Left lung (tissue), 14 donors: Measurements from ENCODE around the gene HNRNPM. TPM values are rescaled to one million over a fixed set of nuclear protein-coding genes. Genes with fewer than 3 reads are reported as not detected.
A peak's percentile ranks its signal among the peaks of the same experiment; 100 is the strongest.

Experiments used
- ATAC-seq: fragments of 200-7000 bp; cut with Tn5 transposase; one replicate; pipeline ENCODE4 v1.9.1; 2020; ENCODE audit warnings: moderate library complexity
- DNase-seq, 4 donors: peaks; one replicate each; pipeline ENCODE4 v3.0.0-alpha.2; 2013 to 2020
- H3K27ac ChIP-seq, 2 donors: fragments of 200-600 bp; sonication (generic) in 1 of 2; one replicate each; pipeline versions ENCODE4 v1.5.0 to v1.8.0; 2020 to 2021
- H3K27me3 ChIP-seq, 2 donors: fragments of 200-600 bp; sonication (generic) in 1 of 2; one replicate each; pipeline versions ENCODE4 v1.5.0 to v1.8.0; 2020 to 2021
- H3K36me3 ChIP-seq, 2 donors: fragments of 200-600 bp; sonication (generic) in 1 of 2; one replicate each; pipeline versions ENCODE4 v1.5.0 to v1.8.0; 2020 to 2021
- H3K4me1 ChIP-seq, 2 donors: fragments of 200-600 bp; one replicate each; pipeline ENCODE4 v1.8.0; 2021
- H3K4me3 ChIP-seq, 2 donors: fragments of 200-600 bp; sonication (generic) in 1 of 2; one replicate each; pipeline versions ENCODE4 v1.5.0 to v1.8.0; 2020 to 2021; ENCODE audit warnings: mild to moderate bottlenecking in 1 of 2
- H3K9me3 ChIP-seq, 2 donors: fragments of 200-600 bp; sonication (generic) in 1 of 2; one replicate each; pipeline versions ENCODE4 v1.5.0 to v1.8.0; 2020 to 2021
- intact Hi-C, 2 donors: fragments of 100-400 bp; cut with DNase I; formaldehyde crosslinking; loops; one replicate each; pipeline versions ENCODE4 v1.11.2 to v1.14.2; 2022
- long read RNA-seq, 12 donors: library from polyadenylated mRNA in 2 of 12; unstranded in 2 of 12; transcript quantifications; one replicate each; pipeline ENCODE4 v2.0.0 and lab custom pipeline, GENCODE V29; 2019 to 2026
- polyA plus RNA-seq, 6 donors: library from polyadenylated mRNA; unstranded; fragments of 120-200 nt; gene quantifications; one replicate each; pipeline ENCODE4 v1.2.1, GENCODE V29; 2013; ENCODE audit not compliant: insufficient read length in 6 of 6
- total RNA-seq, 2 donors: library from RNA; stranded (reverse); fragmentation: NEBNext Ultra II Directional; extraction: Animal tissue kit (Norgen Biotek cat#: 25700); gene quantifications; one replicate each; pipeline ENCODE4 v1.2.1, GENCODE V29; 2021
- TF ChIP-seq, protein P1 (sequence below), 2 donors: fragments of 200-600 bp; sonication (generic) in 1 of 2; IDR thresholded peaks; one replicate each; pipeline versions ENCODE4 v1.5.0 to v1.8.0; 2021; ENCODE audit warnings: antibody characterized with exemption in 2 of 2
- donor health status: DM: no; HTN: yes; CAD: no.
- donor health status: DM: no; HTN: no; CAD: no.

Gene HNRNPM, protein sequence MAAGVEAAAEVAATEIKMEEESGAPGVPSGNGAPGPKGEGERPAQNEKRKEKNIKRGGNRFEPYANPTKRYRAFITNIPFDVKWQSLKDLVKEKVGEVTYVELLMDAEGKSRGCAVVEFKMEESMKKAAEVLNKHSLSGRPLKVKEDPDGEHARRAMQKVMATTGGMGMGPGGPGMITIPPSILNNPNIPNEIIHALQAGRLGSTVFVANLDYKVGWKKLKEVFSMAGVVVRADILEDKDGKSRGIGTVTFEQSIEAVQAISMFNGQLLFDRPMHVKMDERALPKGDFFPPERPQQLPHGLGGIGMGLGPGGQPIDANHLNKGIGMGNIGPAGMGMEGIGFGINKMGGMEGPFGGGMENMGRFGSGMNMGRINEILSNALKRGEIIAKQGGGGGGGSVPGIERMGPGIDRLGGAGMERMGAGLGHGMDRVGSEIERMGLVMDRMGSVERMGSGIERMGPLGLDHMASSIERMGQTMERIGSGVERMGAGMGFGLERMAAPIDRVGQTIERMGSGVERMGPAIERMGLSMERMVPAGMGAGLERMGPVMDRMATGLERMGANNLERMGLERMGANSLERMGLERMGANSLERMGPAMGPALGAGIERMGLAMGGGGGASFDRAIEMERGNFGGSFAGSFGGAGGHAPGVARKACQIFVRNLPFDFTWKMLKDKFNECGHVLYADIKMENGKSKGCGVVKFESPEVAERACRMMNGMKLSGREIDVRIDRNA
- 100 to 1,000 TPM; 121 to 163 TPM for total RNA-seq
- 100 to 1,000 TPM; 289 to 382 (median 340) TPM for polyA plus RNA-seq
- long read RNA-seq, donor 1, transcript HNRNPM-216 (1 exons, 1,809 nt), result major isoform, 47 of 141 reads
- long read RNA-seq, donor 1, partial matches to known transcripts, result 72 of 141 reads
- long read RNA-seq, donor 1, other reads (novel, unspliced or antisense), result 22 of 141 reads
- long read RNA-seq, donor 2, transcript HNRNPM-216 (1 exons, 1,809 nt), result major isoform, 65 of 158 reads
- long read RNA-seq, donor 2, partial matches to known transcripts, result 47 of 158 reads
- long read RNA-seq, donor 2, other reads (novel, unspliced or antisense), result 45 of 158 reads
- long read RNA-seq, donor 3, transcript HNRNPM-216 (1 exons, 1,809 nt), result major isoform, 29 of 84 reads
- long read RNA-seq, donor 3, partial matches to known transcripts, result 9 of 84 reads
- long read RNA-seq, donor 3, other reads (novel, unspliced or antisense), result 46 of 84 reads
- long read RNA-seq, donor 4, partial matches to known transcripts, result 27 of 49 reads
- long read RNA-seq, donor 4, other reads (novel, unspliced or antisense), result 19 of 49 reads
- long read RNA-seq, donor 5, transcript HNRNPM-216 (1 exons, 1,809 nt), result major isoform, 49 of 117 reads
- long read RNA-seq, donor 5, partial matches to known transcripts, result 28 of 117 reads
- long read RNA-seq, donor 5, other reads (novel, unspliced or antisense), result 40 of 117 reads
- long read RNA-seq, donor 6, transcript HNRNPM-216 (1 exons, 1,809 nt), result major isoform, 31 of 88 reads
- long read RNA-seq, donor 6, partial matches to known transcripts, result 15 of 88 reads
- long read RNA-seq, donor 6, other reads (novel, unspliced or antisense), result 42 of 88 reads
- long read RNA-seq, donor 7, transcript HNRNPM-216 (1 exons, 1,809 nt), result major isoform, 21 of 40 reads
- long read RNA-seq, donor 7, partial matches to known transcripts, result 9 of 40 reads
- long read RNA-seq, donor 7, other reads (novel, unspliced or antisense), result 10 of 40 reads
- long read RNA-seq, donor 8, transcript HNRNPM-216 (1 exons, 1,809 nt), result major isoform, 67 of 108 reads
- long read RNA-seq, donor 8, partial matches to known transcripts, result 6 of 108 reads
- long read RNA-seq, donor 8, other reads (novel, unspliced or antisense), result 35 of 108 reads
- long read RNA-seq, donor 9, transcript HNRNPM-216 (1 exons, 1,809 nt), result major isoform, 5 of 5 reads
- long read RNA-seq, donor 9, partial matches to known transcripts, result 0 of 5 reads
- long read RNA-seq, donor 9, other reads (novel, unspliced or antisense), result 0 of 5 reads
- long read RNA-seq, donor 10, partial matches to known transcripts, result 17 of 37 reads
- long read RNA-seq, donor 10, other reads (novel, unspliced or antisense), result 20 of 37 reads
- long read RNA-seq, donor 11, result 0 reads
- long read RNA-seq, donor 12, transcript HNRNPM-216 (1 exons, 1,809 nt), result major isoform, 11 of 67 reads
- long read RNA-seq, donor 12, partial matches to known transcripts, result 20 of 67 reads
- long read RNA-seq, donor 12, other reads (novel, unspliced or antisense), result 36 of 67 reads

- Histone ChIP-seq H3K27me3 (no peaks in the 10 kb centered on the region), H3K36me3 (peaks cover 0 to 11% of the 10 kb centered on the region in 2 donors), H3K27ac (peak within 1 kb of the TSS; percentile 90 to 95), H3K4me1 (peaks cover 32 to 48% of the 10 kb centered on the region in 2 donors), H3K4me3 (peak within 1 kb of the TSS; percentile 92 to 93), H3K9me3 (no peaks in the 10 kb centered on the region)
- peak; percentile 96 for ATAC-seq
- peak; percentile 96 to 100 (median 100) for DNase-seq
- intact Hi-C loops, result no loop called here
- TF ChIP-seq, protein P1, sequence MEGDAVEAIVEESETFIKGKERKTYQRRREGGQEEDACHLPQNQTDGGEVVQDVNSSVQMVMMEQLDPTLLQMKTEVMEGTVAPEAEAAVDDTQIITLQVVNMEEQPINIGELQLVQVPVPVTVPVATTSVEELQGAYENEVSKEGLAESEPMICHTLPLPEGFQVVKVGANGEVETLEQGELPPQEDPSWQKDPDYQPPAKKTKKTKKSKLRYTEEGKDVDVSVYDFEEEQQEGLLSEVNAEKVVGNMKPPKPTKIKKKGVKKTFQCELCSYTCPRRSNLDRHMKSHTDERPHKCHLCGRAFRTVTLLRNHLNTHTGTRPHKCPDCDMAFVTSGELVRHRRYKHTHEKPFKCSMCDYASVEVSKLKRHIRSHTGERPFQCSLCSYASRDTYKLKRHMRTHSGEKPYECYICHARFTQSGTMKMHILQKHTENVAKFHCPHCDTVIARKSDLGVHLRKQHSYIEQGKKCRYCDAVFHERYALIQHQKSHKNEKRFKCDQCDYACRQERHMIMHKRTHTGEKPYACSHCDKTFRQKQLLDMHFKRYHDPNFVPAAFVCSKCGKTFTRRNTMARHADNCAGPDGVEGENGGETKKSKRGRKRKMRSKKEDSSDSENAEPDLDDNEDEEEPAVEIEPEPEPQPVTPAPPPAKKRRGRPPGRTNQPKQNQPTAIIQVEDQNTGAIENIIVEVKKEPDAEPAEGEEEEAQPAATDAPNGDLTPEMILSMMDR (IDR thresholded peaks at IDR 0.05), result no peak
These were observed at the start of gene HNRNPM for GRCh38 chr19:8444677-8445487. TSS of gene HNRNPM (plus strand) at chr19:8444975. CDS start at chr19:8444999, 24 bp downstream.

GRCh38 chr19:8395621-8396082 lies 49.1 kb upstream of the HNRNPM start:
- Histone ChIP-seq H3K27ac (peak overlapping the region in 1 of 2 donors; percentile 48), H3K4me3 (no peak overlapping the region), H3K9me3 (no peaks in the 10 kb centered on the region), H3K27me3 (no peaks in the 10 kb centered on the region), H3K36me3 (peaks cover 0 to 19% of the 10 kb centered on the region in 2 donors), H3K4me1 (peaks cover 27 to 74% of the 10 kb centered on the region in 2 donors)
- DNase-seq (no peak), ATAC-seq (no peak)
- TF ChIP-seq, protein P1 (IDR thresholded peaks at IDR 0.05), result no peak
- intact Hi-C loops, result no loop called here

DNA sequence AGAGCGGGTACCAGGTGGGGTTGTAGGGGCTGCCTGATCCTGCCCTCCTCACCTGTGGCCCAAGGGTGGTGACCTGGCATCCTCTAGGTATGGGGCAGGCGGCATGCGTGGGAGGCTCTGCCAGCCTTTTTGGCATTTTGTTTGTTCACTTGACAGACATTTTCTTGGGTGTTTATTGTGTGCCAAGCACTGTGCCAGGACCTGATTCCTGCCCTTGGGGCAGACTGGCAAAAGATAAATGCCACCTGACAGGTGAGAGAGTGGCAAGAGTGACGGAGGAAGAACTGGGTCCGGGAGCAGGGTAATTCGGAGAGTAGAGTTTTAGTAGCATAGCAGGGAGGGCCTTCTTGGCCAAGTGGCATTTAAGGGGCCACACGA lies 48.6 kb upstream of the HNRNPM start:
- no peak for ATAC-seq
- no peak overlapping the region for H3K27ac ChIP-seq
- intact Hi-C loops, result no loop called here

More for the DNA sequence above, 48.6 kb upstream of the HNRNPM start:
- Histone ChIP-seq H3K9me3 (no peaks in the 10 kb centered on the region), H3K4me3 (no peak overlapping the region), H3K4me1 (peaks cover 24 to 70% of the 10 kb centered on the region in 2 donors), H3K27me3 (no peaks in the 10 kb centered on the region), H3K36me3 (peaks cover 0 to 22% of the 10 kb centered on the region in 2 donors)
- TF ChIP-seq, protein P1 (IDR thresholded peaks at IDR 0.05), result no peak
- no peak for DNase-seq
